Cardiac fibroblast (primary cell): ENCODE results near the gene FAM72C.
"Not testable (repeated sequence)": the region's sequence is repeated elsewhere in the genome, so short reads cannot be mapped to it uniquely, and the experiment has no call there.

Source experiments
- DNase-seq, 2 donors: peaks; one replicate each; pipeline versions ENCODE4 v3.0.0 to v3.0.0-alpha.2; 2010; ENCODE audit warnings: low read depth in 2 of 2
- H3K4me3 ChIP-seq, 2 donors: replicated peaks in 1 of 2; 1 replicate in 1 of 2; 2 replicates in 1 of 2; pipeline ENCODE4 v1.5.1; 2011; ENCODE audit warnings: low read depth in 2 of 2, low read length in 2 of 2, mild to moderate bottlenecking in 2 of 2, moderate library complexity in 1 of 2
- CTCF ChIP-seq: IDR thresholded peaks from one replicate; pipeline ENCODE4 v1.5.1; 2011; ENCODE audit warnings: low read depth, mild to moderate bottlenecking, low read length, inconsistent platforms

Gene FAM72C

GRCh38 chr1:143942238-143942860 lies 29.4 kb downstream of the FAM72C start:
- DNase-seq, H3K4me3 ChIP-seq: not testable (repeated sequence)

- H3K4me3 ChIP-seq, DNase-seq: not testable (repeated sequence)
These were observed 32.1 kb downstream of the FAM72C start for GRCh38 chr1:143939666-143940065.

- H3K4me3 ChIP-seq, DNase-seq: not testable (repeated sequence)
These were observed 32.9 kb downstream of the FAM72C start for GRCh38 chr1:143938922-143939321.

DNA sequence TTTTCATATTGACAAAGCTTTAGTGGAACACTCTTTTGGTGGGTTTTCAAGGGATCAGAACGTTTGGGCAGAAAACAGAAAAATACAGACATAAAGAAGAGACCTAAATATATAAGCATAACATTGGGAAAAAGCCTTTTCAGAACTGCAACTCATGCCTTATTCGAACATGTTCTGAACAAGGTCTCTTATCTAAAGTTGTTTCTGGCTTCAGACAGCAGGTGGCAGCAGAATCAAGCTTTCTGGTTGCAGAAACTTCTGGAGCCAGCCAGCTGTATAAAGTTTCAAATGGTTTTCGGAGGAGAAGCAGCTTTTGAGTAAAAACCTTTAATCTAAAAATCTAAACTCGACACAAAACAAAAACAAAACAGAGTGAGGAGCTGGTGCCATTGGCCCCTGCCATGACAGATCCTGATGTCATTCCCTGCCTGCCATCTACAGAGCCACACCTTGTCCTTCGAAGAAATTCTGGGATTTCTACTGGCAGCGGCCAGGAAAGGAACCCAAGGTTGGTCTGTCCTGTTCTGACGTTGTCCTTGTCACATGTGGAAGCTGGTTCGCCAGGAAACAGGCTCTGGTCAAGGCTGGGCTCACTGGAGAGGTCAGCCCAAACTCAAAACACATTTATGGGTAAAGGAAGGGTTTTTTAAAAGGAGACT lies 35.2 kb downstream of the FAM72C start:
- H3K4me3 ChIP-seq = not testable (repeated sequence)
- DNase-seq = peak; percentile 38 to 39
- peak; percentile 4 for TF ChIP-seq CTCF

DNA sequence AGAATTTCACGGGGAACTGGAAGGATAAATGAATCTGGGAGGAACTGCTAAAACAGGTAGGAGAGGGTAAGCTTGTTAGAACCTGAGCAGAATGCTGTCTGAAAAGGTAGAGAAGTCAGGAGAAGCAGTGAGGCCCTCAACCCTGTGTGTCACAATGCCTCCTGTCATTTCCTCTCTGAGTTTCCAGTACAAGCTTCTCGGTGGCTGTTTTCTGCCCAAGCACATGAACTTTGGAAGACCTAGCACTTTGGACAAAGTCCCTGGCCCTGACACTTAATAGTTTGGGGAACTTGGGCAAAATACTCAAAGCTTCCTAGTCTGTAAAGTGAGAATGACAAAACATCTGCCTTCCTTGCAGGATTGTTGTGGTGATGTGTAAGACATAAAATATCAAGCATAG lies 52.7 kb downstream of the FAM72C start:
- H3K4me3 ChIP-seq, DNase-seq: not testable (repeated sequence)

DNA sequence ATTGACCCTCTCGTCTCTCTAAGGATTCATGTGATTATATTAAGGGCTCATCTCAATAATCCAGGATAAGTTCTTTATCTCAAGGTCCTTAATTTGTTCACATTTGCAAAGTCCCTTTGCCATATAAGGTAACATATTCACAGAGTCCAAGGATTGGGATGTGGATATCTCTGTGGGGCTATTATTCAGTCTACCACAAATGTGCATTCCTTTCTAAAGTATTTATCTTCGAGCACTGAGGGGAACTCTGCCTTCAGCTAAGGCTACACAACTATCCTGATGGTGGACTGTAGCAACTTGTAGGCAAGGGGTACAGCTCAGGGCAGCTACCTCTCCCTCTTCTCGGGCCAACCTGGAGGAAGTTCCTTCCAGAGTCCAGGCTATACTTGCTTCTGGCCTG lies 53.2 kb downstream of the FAM72C start:
- H3K4me3 ChIP-seq, DNase-seq: not testable (repeated sequence)

GRCh38 chr1:143913705-143914104 lies 58.1 kb downstream of the FAM72C start:
- H3K4me3 ChIP-seq, DNase-seq: not testable (repeated sequence)
